Mesendoderm (in vitro differentiated cells): ENCODE data around the gene SH2D3A.

Experiments used
- DNase-seq: peaks from one replicate; pipeline ENCODE4 v3.0.0; 2013
- H2AK5ac ChIP-seq: 2 replicates; pipeline ENCODE4 v1.6.1; 2013; ENCODE audit warnings: low read length, inconsistent platforms
- H2BK120ac ChIP-seq: 2 replicates; pipeline ENCODE4 v1.6.1; 2013; ENCODE audit warnings: low read depth, mild to moderate bottlenecking, low read length, moderate library complexity, mixed read lengths
- H2BK15ac ChIP-seq: replicated peaks from 2 replicates; pipeline ENCODE4 v1.6.1; 2013; ENCODE audit warnings: low read depth, mild to moderate bottlenecking, moderate library complexity
- H2BK5ac ChIP-seq: 2 replicates; pipeline ENCODE4 v1.6.1; 2013; ENCODE audit warnings: low read length, inconsistent platforms
- H3K18ac ChIP-seq: 2 replicates; pipeline ENCODE4 v1.6.1; 2013; ENCODE audit warnings: mild to moderate bottlenecking, low read length, mixed read lengths
- H3K23ac ChIP-seq: one replicate; pipeline ENCODE4 v1.6.1; 2013; ENCODE audit warnings: low read length
- H3K27ac ChIP-seq: 2 replicates; pipeline ENCODE4 v1.5.1; 2013; ENCODE audit warnings: low read depth, mild to moderate bottlenecking, inconsistent platforms, low read length, moderate library complexity
- H3K27me3 ChIP-seq: 2 replicates; pipeline ENCODE4 v1.6.1; 2013; ENCODE audit warnings: low read length, control low read depth, mild to moderate bottlenecking, inconsistent platforms; ENCODE audit not compliant: insufficient read depth, poor library complexity
- H3K36me3 ChIP-seq: 2 replicates; pipeline ENCODE4 v1.6.1; 2013; ENCODE audit warnings: low read length, inconsistent platforms; ENCODE audit not compliant: control insufficient read depth, insufficient read depth
- H3K4ac ChIP-seq: one replicate; pipeline ENCODE4 v1.6.1; 2013; ENCODE audit warnings: low read depth, mild to moderate bottlenecking, low read length, moderate library complexity
- H3K4me1 ChIP-seq: 2 replicates; pipeline ENCODE4 v1.6.1; 2013; ENCODE audit warnings: low read depth, low read length, inconsistent platforms; ENCODE audit not compliant: control insufficient read depth
- H3K4me2 ChIP-seq: 2 replicates; pipeline ENCODE4 v1.6.1; 2013; ENCODE audit warnings: low read length
- H3K4me3 ChIP-seq: 2 replicates; pipeline ENCODE4 v1.5.1; 2013; ENCODE audit warnings: mild to moderate bottlenecking, low read length
- H3K56ac ChIP-seq: one replicate; pipeline ENCODE4 v1.6.1; 2013; ENCODE audit warnings: low read length
- H3K79me1 ChIP-seq: 2 replicates; pipeline ENCODE4 v1.6.1; 2013; ENCODE audit warnings: low read length, inconsistent platforms
- H3K79me2 ChIP-seq: 2 replicates; pipeline ENCODE4 v1.6.1; 2013; ENCODE audit warnings: mild to moderate bottlenecking, low read length; ENCODE audit not compliant: control insufficient read depth, insufficient read depth
- H3K9ac ChIP-seq: 2 replicates; pipeline ENCODE4 v1.6.1; 2013; ENCODE audit warnings: low read length, inconsistent platforms
- H4K5ac ChIP-seq: one replicate; pipeline ENCODE4 v1.6.1; 2013; ENCODE audit warnings: low read length
- H4K8ac ChIP-seq: one replicate; pipeline ENCODE4 v1.6.1; 2013; ENCODE audit warnings: low read depth, mild to moderate bottlenecking, control low read depth, low read length, moderate library complexity
- WGBS: extraction: QIAGEN DNeasy Blood & Tissue Kit; methylation state at CpG from one replicate; pipeline ENCODE4 v1.1.7; 2013; ENCODE audit warnings: low lambda C conversion rate, missing lambda C conversion rate; ENCODE audit not compliant: insufficient coverage; ENCODE audit errors: extremely low coverage; 5-methylcytosine and 5-hydroxymethylcytosine counted together

The SH2D3A gene

GRCh38 chr19:6729573-6730152 is 37.6 kb downstream of the SH2D3A start:
- Histone ChIP-seq H3K9ac (no peak overlapping the region), H4K8ac (no peak overlapping the region), H3K18ac (no peak overlapping the region), H3K4me3 (no peak overlapping the region), H3K36me3 (no peaks in the 10 kb centered on the region), H2BK15ac (no peak overlapping the region), H3K27ac (no peak overlapping the region), H3K56ac (no peak overlapping the region), H3K4ac (no peak overlapping the region), H3K27me3 (no peaks in the 10 kb centered on the region), H3K79me1 (no peaks in the 10 kb centered on the region), H2BK120ac (no peak overlapping the region), H3K23ac (no peak overlapping the region), H4K5ac (no peak overlapping the region), H3K4me2 (no peak overlapping the region), H3K4me1 (no peaks in the 10 kb centered on the region), H2AK5ac (no peak overlapping the region), H3K79me2 (no peaks in the 10 kb centered on the region), H2BK5ac (no peak overlapping the region)
- WGBS, result no CpG with 5 or more reads among the region's 23 CpGs
- no peak for DNase-seq

GRCh38 chr19:6728346-6728745 is 38.9 kb downstream of the SH2D3A start:
- Histone ChIP-seq H3K23ac (no peak overlapping the region), H3K36me3 (no peaks in the 10 kb centered on the region), H3K9ac (no peak overlapping the region), H3K79me1 (no peaks in the 10 kb centered on the region), H2AK5ac (no peak overlapping the region), H3K4ac (no peak overlapping the region), H3K4me2 (no peak overlapping the region), H2BK120ac (no peak overlapping the region), H3K79me2 (no peaks in the 10 kb centered on the region), H3K27ac (no peak overlapping the region), H2BK5ac (no peak overlapping the region), H3K56ac (peak overlapping the region; percentile 10), H3K4me1 (no peaks in the 10 kb centered on the region), H4K8ac (no peak overlapping the region), H4K5ac (no peak overlapping the region), H3K4me3 (no peak overlapping the region), H2BK15ac (no peak overlapping the region), H3K27me3 (no peaks in the 10 kb centered on the region), H3K18ac (no peak overlapping the region)
- WGBS, result no CpG with 5 or more reads among the region's 8 CpGs
- no peak for DNase-seq

GRCh38 chr19:6725513-6726231 is 41.6 kb downstream of the SH2D3A start:
- no peak overlapping the region for H2BK15ac ChIP-seq
- no peak overlapping the region for H3K9ac ChIP-seq
- H3K23ac ChIP-seq, result no peak overlapping the region
- DNase-seq, result no peak
- no peak overlapping the region for H3K18ac ChIP-seq
- no peak overlapping the region for H2AK5ac ChIP-seq
- H2BK5ac ChIP-seq, result no peak overlapping the region
- no peak overlapping the region for H3K27ac ChIP-seq
- H4K5ac ChIP-seq, result no peak overlapping the region
- no peaks in the 10 kb centered on the region for H3K79me1 ChIP-seq
- H3K4ac ChIP-seq, result no peak overlapping the region
- no peak overlapping the region for H3K4me3 ChIP-seq
- WGBS, result no CpG with 5 or more reads among the region's 16 CpGs
- H3K36me3 ChIP-seq, result no peaks in the 10 kb centered on the region
- no peaks in the 10 kb centered on the region for H3K4me1 ChIP-seq
- no peak overlapping the region for H4K8ac ChIP-seq
- H3K27me3 ChIP-seq, result no peaks in the 10 kb centered on the region
- no peak overlapping the region for H2BK120ac ChIP-seq
- no peak overlapping the region for H3K4me2 ChIP-seq
- H3K56ac ChIP-seq, result no peak overlapping the region
- no peaks in the 10 kb centered on the region for H3K79me2 ChIP-seq

GRCh38 chr19:6724631-6725492 is 42.4 kb downstream of the SH2D3A start:
- H3K36me3 ChIP-seq, result no peaks in the 10 kb centered on the region
- no peak overlapping the region for H2BK15ac ChIP-seq

GRCh38 chr19:6723738-6724137 is 43.5 kb downstream of the SH2D3A start:
- Histone ChIP-seq H3K23ac (no peak overlapping the region), H3K18ac (no peak overlapping the region), H2BK120ac (no peak overlapping the region), H3K56ac (no peak overlapping the region), H3K4me2 (no peak overlapping the region), H3K27ac (no peak overlapping the region), H3K4me3 (no peak overlapping the region), H3K79me1 (no peaks in the 10 kb centered on the region), H3K36me3 (no peaks in the 10 kb centered on the region), H3K4ac (no peak overlapping the region), H3K4me1 (no peaks in the 10 kb centered on the region), H2AK5ac (no peak overlapping the region), H3K79me2 (no peaks in the 10 kb centered on the region), H3K27me3 (no peaks in the 10 kb centered on the region), H4K8ac (no peak overlapping the region), H4K5ac (no peak overlapping the region), H3K9ac (no peak overlapping the region), H2BK15ac (no peak overlapping the region), H2BK5ac (no peak overlapping the region)
- WGBS, result no CpG with 5 or more reads among the region's 5 CpGs
- DNase-seq, result no peak

More at GRCh38 chr19:6724631-6725492, 42.4 kb downstream of the SH2D3A start:
- Histone ChIP-seq H3K4me1 (no peaks in the 10 kb centered on the region), H2BK120ac (no peak overlapping the region), H3K27me3 (no peaks in the 10 kb centered on the region), H2BK5ac (no peak overlapping the region), H3K18ac (no peak overlapping the region), H4K8ac (no peak overlapping the region), H3K27ac (no peak overlapping the region), H3K4me2 (no peak overlapping the region), H3K9ac (no peak overlapping the region), H3K79me2 (no peaks in the 10 kb centered on the region), H2AK5ac (no peak overlapping the region), H3K4ac (no peak overlapping the region), H3K23ac (no peak overlapping the region), H4K5ac (no peak overlapping the region), H3K79me1 (no peaks in the 10 kb centered on the region), H3K56ac (no peak overlapping the region), H3K4me3 (no peak overlapping the region)
- no peak for DNase-seq
- WGBS, result no CpG with 5 or more reads among the region's 15 CpGs
